AG04450 (cell line): ENCODE data around the gene ZMYND8. TPM values are rescaled to one million over a fixed set of nuclear protein-coding genes. Genes with fewer than 3 reads are reported as not detected.
"Not testable (repeated sequence)": the region's sequence is repeated elsewhere in the genome, so short reads cannot be mapped to it uniquely, and the experiment has no call there.

Experiments used
- CTCF ChIA-PET: fragments of 300-600, 350-600 bp; formaldehyde crosslinking; extraction: SDS; loops from one replicate; lab custom pipeline; 2022; ENCODE audit warnings: antibody characterized with exemption, inconsistent platforms; lab: Charles Lee
- POLR2A ChIA-PET: fragments of 350-600 bp; formaldehyde crosslinking; extraction: SDS; loops from one replicate; lab custom pipeline; 2021; ENCODE audit warnings: antibody characterized with exemption, inconsistent platforms; lab: Yijun Ruan, JAX
- DNase-seq: peaks from one replicate; pipeline ENCODE4 v3.0.0-alpha.2; 2011; ENCODE audit warnings: low read depth, low spot score
- H3K27ac ChIP-seq: one replicate; pipeline ENCODE4 v1.5.1; 2012; ENCODE audit warnings: low read depth, low read length, control low read depth
- H3K27me3 ChIP-seq: one replicate; pipeline ENCODE4 v1.6.0; 2012; ENCODE audit warnings: low read length; ENCODE audit not compliant: control insufficient read depth, insufficient read depth
- H3K4me3 ChIP-seq: 2 replicates; pipeline ENCODE4 v1.5.1; 2011; ENCODE audit warnings: mild to moderate bottlenecking, low read depth, low read length, control low read depth
- H3K9me3 ChIP-seq: 2 replicates; pipeline ENCODE4 v1.5.1; 2012; ENCODE audit warnings: low read length; ENCODE audit not compliant: control insufficient read depth, insufficient read depth
- CTCF ChIP-seq: IDR thresholded peaks from 2 replicates; pipeline ENCODE4 v1.5.1; 2011; ENCODE audit warnings: low read depth, low read length, control low read depth, inconsistent platforms
- polyA plus RNA-seq: library from polyadenylated mRNA; depleted of rRNA; stranded (reverse); fragments of >200 nt; gene quantifications from 2 replicates; pipeline ENCODE4 v1.2.3, GENCODE V29; 2011

The ZMYND8 gene
- polyA plus RNA-seq, 1 experiment: 23.1 TPM

GRCh38 chr20:47248448-47248966 lies 108.0 kb downstream of the ZMYND8 start:
- DNase-seq: no peak
- POLR2A ChIA-PET: no interaction called here
- TF ChIP-seq CTCF: no peak
- Histone ChIP-seq H3K9me3 (no peaks in the 10 kb centered on the region), H3K27me3 (no peaks in the 10 kb centered on the region), H3K4me3 (no peak overlapping the region), H3K27ac (no peak overlapping the region)
- CTCF ChIA-PET: interaction anchor here (2.3 to 4.6 kb wide), 2 partner anchors 25 to 135 kb away, joined by 13 to 22 read pairs; no protein-coding TSS in a partner anchor

GRCh38 chr20:47247972-47248371 lies 108.5 kb downstream of the ZMYND8 start:
- H3K4me3 ChIP-seq: no peak overlapping the region
- no peak overlapping the region for H3K27ac ChIP-seq
- no peak for TF ChIP-seq CTCF
- no peaks in the 10 kb centered on the region for H3K27me3 ChIP-seq
- ChIA-PET CTCF (interaction anchor here (2.3 to 4.6 kb wide), 2 partner anchors 25 to 136 kb away, joined by 13 to 22 read pairs; no protein-coding TSS in a partner anchor), POLR2A (no interaction called here)
- H3K9me3 ChIP-seq: no peaks in the 10 kb centered on the region
- DNase-seq: no peak

GRCh38 chr20:47246061-47246777 lies 110.3 kb downstream of the ZMYND8 start:
- Histone ChIP-seq H3K27me3 (no peaks in the 10 kb centered on the region), H3K27ac (no peak overlapping the region), H3K9me3 (no peaks in the 10 kb centered on the region), H3K4me3 (no peak overlapping the region)
- POLR2A ChIA-PET: no interaction called here
- CTCF ChIA-PET: interaction anchor here (1.2 to 2.4 kb wide), 2 partner anchors 26 to 137 kb away, joined by 6 to 8 read pairs; no protein-coding TSS in a partner anchor
- no peak for TF ChIP-seq CTCF
- no peak for DNase-seq

GRCh38 chr20:47245166-47245565 lies 111.3 kb downstream of the ZMYND8 start:
- H3K27ac ChIP-seq, H3K27me3 ChIP-seq, DNase-seq, H3K9me3 ChIP-seq, H3K4me3 ChIP-seq: not testable (repeated sequence)
- POLR2A ChIA-PET: interaction anchor here (0.5 to 0.6 kb wide), 2 partner anchors 120 to 257 kb away, joined by 3 to 4 read pairs; no protein-coding TSS in a partner anchor
- CTCF ChIA-PET: interaction anchor here (1.2 to 2.4 kb wide), 2 partner anchors 27 to 139 kb away, joined by 6 to 8 read pairs; no protein-coding TSS in a partner anchor

- Histone ChIP-seq H3K9me3 (no peaks in the 10 kb centered on the region), H3K27me3 (no peaks in the 10 kb centered on the region), H3K4me3 (no peak overlapping the region), H3K27ac (no peak overlapping the region)
- no peak for DNase-seq
- TF ChIP-seq CTCF: no peak
- POLR2A ChIA-PET: interaction anchor here (0.5 to 0.6 kb wide), 2 partner anchors 120 to 258 kb away, joined by 3 to 4 read pairs; no protein-coding TSS in a partner anchor
- CTCF ChIA-PET: interaction anchor here (2.4 to 5.4 kb wide), 2 partner anchors 29 to 140 kb away, joined by 16 to 37 read pairs; no protein-coding TSS in a partner anchor
Observed at GRCh38 chr20:47244451-47244850, 112.0 kb downstream of the ZMYND8 start.
